ENCODE measurements around the gene INPP5F.
A peak's percentile ranks its signal among the peaks of the same experiment; 100 is the strongest.
"Not testable (repeated sequence)": the region's sequence is repeated elsewhere in the genome, so short reads cannot be mapped to it uniquely, and the experiment has no call there.

INPP5F gene

DNA sequence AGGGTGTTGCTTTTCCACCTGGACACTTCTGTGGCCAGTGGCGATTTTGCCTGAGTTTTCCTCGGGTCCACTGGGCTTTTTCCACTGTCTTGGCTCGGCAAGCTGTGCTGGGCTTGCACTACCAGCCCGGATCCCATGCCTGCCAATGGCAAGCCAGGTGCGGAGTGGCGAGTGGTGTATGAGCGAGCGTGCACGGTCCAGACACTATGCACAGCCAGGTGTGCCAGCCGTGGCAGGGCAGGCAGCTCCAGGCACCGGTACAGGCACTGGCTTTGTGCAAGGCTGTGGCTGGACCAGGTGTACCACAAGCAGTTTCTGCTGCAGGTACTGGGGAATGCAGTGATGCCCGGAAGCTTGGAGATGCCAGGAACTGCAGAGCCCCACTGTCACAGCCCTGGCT is 22.1 kb downstream of the INPP5F start:
- no peak for DNase-seq (ENCODE audit: low spot score)

DNA sequence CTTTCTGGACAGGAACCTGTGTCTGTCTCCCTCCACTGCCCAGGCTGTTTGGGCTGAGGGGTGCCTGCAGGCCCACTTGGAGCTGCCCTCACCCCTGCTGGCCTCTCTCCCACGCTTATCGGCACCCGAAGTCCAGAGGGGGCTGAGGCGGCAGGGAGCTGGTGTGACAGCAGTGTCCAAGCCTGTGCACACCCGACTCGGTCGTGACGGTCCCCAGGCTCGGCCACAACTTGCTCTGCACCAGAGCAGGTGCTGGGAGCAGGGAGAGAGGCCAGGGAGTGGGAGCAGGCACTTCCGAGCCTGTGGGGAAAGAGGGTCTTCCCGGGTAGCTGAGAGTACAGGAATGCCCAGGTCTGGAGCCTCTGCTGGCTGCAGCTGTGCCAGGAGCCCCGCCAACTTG is 23.0 kb downstream of the INPP5F start:
- DNase-seq (ENCODE audit: low spot score): no peak

DNA sequence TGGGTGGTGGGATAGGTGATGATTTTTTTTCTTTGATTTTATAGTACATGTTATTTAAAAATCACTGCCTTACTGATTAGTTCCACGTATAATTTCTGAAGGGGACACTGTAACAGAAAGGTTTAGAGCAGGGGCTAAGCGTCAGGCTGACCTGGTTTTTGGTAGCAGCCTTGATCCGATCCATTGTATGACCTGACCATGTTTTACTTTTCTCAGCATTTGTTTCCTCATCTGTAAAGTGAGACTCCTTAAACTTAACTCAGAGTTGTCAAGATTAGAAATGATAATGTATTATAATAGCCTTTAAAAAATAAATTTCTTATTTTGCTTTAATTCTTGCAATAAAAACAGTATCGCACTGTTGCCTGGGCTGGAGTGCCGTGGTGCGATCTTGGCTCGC is 23.6 kb downstream of the INPP5F start:
- no peak for DNase-seq (ENCODE audit: low spot score)

DNA sequence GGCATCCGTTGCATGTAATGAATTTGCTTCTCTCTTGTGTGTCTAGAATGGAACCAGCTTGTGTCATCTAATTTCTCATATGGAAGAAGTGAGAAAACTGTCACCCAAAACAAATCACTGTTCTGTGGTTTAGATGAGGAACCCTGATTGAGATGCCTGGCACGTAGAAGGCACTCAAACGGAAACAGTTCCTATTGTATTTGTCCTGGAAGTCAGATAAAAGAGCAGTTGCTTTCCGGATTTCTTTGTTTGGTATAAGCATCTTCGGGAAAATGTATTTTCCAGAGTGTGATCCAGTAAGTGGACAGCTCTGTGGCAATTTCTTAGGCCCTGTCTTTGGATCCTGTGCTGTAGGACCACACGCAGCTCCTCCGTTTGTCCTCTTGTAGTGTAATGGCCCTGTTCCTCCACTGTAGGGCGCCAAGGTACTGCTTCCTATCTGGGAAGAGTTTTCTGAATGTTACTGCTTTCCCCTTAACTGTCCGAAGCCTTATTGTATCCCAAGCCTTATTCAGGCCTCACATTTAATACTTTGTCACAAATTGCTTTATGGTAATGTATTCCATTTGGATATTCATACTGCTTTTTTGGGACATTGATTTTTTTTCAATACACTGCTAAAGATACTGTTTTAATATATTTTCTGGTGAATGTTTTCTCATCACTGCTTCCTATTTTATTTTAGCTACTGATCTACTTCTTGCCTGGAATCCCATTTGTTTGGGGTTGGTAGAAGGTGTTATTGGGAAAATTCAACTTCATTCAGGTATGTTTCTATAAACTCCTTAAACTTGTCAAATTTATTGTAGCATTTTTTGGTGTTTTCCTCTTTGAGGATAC is 24.8 kb downstream of the INPP5F start:
- DNase-seq (ENCODE audit: low spot score): peak; percentile 66

DNA sequence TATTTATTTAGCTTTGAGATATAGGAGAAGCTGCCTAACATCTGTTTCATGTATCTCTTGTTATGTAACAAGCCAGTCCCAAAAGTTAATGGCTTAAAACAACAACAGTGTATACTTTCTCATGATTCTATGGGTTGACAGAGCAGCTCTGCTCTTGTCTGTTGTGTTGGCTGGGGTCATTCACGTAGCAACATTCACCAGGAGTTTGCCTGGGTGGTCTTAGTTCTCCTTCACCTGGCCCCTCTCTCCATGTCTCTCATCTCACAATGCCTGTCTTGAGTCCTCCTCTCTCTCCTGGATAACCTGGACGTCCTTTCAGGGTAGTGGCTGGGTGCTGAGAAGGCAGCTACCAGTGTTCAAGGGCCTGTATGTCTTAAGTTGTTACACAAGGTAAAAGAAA is 27.5 kb downstream of the INPP5F start:
- no peak for DNase-seq (ENCODE audit: low spot score)

DNA sequence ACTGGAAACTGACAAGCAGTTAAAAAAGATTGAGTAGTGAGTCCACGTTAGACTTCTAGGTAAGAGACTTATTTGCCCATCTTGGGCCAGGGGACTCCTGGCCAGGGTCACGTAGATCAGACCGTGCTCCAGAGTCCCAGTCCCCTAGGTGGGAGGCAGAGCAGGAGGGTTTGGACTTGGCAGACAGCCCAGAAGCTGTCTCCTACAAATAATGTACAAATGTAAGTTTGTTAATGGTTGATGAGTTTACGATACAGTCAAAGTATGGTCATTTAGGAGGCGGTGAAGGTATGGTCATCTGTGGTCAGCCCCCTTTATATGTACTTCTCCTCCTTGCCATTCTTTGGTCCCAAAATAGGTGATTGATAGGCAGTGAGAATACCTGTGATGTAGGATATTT is 28.2 kb downstream of the INPP5F start:
- no peak for DNase-seq (ENCODE audit: low spot score)

DNA sequence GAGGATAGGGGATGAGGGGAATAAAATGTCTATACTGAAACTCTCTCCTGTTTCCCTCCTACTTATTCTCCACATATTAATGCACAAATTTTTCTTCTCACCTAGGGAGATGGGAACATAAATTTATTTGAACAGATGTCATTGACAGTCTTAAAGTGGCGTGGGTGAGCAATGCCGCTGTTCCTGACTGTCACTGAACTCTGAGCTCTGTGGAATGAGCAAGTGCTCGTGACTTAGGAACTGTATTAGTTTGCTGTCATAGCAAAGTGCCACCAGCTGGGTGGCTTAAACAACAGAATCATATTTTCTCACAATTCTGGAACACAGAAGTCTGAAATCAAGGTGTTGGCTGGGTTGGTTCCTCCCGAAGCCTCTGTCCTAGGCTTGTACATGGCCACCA is 29.1 kb downstream of the INPP5F start:
- DNase-seq (ENCODE audit: low spot score): no peak

DNA sequence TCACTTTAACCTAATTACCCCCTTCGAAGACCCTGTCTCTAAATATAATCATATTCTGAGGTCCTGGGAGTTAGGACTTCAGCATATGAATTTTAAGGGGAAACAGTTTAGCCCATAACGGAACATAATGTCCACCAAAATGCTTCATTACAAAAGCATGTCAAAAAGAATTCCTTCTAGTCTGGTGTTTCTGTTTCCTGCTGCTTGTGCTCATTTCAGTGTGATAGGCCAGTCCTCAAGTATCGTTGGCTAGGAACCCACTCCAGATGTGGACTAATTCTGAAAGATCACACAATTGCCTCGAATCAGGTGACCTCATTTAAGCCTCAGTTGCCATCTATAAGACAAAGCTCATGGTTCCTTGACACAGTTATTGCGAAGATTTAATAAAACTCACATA is 29.6 kb downstream of the INPP5F start:
- no peak for DNase-seq (ENCODE audit: low spot score)

DNA sequence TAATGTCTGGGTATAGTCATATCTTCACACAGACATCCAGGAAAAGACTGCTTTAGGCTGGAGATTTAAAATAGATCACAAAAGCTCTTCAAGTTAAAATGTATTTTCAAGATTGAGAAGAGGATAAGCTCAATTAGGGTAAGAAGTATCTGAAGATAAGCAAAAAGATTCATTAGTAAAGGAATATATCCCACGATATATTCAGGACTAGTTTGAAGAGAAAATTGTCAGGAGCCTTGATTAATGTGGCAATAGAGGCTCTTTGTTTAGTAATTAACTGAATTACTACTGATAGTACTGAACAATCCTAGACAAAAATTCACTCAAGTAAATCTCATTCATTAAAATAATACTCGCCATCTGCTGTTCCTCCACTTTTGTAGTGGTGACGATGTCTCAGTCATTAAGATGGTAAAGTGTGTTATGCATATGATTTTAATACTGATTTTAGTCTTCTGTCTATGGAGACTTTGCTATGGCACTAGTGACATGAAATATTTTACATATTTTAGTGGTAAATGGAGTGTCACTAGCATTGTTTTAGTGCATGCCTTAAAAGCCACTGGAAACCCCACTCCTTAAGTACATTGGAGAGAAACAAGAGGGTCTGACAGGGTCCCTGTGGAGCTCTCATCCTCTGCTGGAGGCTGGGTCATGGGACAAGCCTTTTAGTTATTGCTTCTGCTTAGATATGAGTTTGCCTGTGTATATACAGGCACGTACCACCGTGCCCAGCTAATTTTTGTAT is 32.8 kb downstream of the INPP5F start:
- DNase-seq (ENCODE audit: low spot score): no peak

DNA sequence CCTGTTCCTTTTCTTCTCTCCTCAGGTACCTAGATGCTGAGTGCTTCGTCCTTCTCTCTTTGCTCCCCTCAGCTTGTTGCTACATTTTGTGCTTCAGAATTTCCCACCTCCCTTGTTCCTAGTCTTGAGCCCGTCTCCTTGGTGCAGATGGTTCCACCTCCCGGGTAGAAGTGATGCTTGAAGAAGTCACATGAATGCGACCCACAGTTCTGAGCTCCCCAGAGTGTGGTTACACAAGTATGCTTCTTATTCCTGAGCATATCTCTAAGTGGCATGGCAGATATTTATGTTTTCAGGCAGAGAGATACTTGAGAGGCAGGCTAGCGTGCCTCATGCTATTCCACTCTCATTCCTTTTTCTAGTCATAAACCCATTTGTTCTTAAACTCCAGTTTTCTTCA is 34.0 kb downstream of the INPP5F start:
- DNase-seq (ENCODE audit: low spot score): no peak

DNA sequence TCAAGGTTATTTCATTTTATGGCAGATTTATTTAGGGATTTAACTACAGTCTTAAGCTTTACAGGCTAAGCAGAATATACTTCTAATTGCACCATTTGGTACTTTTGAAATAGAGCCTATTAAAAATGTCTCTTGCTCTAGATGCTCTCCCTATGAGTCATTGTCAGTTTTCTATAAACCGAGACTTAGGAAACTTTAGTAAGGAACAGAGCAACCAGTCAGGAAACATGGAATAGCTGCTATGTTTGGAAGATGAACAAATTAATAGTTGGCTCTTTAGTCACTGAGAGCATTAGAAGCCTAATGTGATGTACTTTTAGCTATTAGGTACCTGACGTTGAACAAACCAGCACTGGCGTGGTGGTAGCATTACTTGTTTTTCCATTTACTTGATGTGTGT is 35.3 kb downstream of the INPP5F start:
- peak; percentile 8 for DNase-seq (ENCODE audit: low spot score)

DNA sequence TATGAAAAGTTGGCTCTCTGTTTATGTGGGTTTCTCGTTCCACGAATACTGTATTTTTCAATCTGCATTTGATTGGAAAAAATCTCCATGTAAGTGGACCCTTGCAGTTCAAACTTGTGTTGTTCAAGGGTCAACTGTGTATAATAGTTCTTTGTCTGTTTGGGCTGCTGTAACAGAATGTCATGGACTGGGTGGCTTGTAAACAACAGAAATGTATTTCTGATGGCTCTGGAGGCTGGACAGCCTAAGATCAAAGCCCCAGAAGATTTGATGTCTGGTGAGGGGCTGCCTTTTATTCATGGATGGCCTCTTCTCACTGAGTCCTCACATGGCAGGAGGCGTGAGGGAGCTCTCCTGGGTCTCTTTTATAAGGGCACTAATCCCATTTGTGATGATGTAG is 36.2 kb downstream of the INPP5F start:
- DNase-seq (ENCODE audit: low spot score): no peak

DNA sequence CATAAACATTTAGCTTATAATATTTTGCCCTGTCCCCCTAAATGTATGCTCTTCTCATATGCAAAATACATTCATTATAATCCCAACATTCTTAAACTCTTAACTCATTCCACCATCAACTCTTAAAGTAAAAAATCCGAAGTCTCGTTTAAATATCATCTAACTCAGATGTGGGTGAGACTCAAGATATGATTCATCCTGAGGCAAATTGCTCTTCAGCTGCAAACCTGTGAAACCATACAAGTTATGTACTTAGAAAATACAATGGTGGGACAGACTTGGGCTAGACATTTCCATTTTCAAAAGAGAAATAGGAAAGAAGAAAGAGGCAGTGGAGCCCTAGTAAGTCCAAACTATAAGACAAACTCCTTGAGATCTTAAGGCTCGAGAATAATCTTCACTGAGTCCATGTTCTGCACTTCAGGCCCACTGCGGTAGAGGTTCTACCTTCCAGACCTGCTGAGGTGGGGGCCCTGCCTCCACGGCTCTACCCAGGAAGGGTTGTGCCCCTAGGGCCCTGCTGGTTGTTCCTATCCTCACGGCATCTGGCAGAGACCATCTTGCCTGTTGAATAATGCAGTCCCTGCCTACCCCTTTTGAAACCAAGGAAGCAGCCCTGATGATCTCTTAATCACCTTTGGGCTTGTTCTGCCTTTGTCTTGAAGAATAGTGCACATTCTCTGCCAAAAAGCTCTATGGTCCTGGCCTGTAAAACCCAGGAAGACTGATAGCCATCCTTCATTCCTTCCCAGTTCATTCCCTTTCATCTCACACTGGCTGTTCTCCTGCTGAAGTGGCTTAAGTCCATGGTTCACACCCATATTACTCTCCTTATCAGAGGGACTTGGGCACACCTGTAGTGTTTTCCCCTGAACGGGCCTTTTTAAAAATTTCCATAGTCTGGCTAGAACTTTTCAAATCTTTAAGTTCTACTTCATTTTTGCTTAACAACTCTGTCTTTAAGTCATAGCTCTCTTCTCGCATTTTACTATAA is 37.3 kb downstream of the INPP5F start:
- DNase-seq (ENCODE audit: low spot score): no peak

DNA sequence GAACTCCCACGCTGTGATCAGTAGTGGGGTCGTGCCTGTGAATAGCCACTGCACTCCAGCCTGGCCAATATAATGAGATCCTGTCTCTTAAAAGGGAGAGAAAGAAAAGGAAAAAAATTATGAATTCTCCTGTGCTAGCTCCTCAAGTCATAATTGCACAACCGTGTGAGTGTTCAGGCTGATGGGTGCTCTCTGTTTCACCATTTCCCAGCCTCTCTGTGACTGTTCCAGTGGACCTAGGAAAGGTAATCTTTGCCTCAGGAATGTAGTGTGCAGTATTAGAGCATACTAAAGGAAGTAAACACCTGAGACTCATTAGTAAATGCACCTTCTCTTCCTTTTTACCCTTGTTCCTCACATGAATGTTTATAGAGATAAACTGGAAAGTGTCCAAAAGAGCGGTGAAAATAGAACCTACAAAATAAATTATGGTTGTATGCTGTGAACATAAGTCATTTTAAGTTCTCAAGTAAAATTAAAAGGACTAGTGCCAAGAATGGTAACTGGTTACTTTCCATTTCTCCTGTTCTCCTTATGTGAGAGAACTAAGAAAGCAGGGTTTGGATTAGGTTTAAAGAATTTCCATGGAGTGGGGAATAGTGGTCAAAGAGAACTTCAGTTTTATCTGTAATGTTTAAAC is 42.7 kb downstream of the INPP5F start:
- DNase-seq (ENCODE audit: low spot score): no peak

DNA sequence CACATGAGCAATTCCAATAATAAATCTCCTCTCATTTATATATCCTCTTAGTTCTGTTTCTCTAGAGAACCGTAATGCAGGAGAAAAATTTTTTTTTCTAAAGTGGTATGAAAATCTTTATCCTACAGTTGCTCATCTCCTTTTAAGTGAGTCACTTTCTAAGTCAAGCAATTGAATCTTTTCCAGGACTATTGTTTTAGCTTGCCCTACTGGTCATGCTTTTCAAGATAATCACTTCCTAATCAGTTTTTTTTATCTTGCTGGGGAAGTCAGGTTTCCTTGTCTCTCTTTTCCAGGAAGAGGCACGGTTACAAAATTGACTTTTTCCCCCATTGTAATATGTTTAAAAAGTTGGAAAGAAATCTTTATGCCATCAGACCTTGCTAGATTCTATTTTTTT is 44.0 kb downstream of the INPP5F start:
- DNase-seq (ENCODE audit: low spot score): no peak

DNA sequence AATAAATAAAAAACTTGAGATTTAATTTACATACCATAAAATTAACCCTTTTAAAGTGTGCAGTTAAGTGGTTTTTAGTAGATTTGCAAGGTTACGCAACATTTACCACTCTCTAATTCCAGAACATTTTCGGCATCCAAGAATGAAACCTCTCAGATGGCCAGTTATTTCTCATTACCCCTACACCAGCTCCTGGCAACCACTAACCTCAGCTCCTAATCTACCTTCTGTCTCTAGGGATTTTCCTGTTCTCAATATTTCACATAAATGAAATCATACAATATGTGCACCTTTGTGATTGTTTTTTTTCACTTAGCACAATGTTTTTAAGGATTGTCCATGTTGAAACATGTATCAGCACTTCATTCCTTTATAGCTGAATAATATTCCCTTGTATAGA is 45.1 kb downstream of the INPP5F start:
- no peak for DNase-seq (ENCODE audit: low spot score)

DNA sequence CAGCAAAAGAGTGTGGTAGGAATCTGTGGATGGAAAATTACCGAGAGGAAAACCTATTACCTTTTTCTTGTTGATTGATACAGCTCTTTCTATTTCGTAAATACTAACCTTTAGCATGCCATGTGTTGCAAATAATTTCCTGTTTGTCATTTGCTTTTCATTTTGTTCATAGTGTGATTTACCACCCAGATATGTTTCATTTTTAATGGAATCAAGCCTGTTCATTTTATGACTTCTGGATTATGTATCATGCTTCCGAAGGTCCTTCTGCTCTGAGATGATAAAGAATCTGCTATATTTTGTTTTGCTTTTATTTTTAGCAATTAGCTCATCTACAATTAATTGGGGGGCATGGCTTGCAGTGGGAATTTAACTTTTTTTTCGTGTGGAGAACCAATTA is 46.5 kb downstream of the INPP5F start:
- DNase-seq (ENCODE audit: low spot score): no peak

DNA sequence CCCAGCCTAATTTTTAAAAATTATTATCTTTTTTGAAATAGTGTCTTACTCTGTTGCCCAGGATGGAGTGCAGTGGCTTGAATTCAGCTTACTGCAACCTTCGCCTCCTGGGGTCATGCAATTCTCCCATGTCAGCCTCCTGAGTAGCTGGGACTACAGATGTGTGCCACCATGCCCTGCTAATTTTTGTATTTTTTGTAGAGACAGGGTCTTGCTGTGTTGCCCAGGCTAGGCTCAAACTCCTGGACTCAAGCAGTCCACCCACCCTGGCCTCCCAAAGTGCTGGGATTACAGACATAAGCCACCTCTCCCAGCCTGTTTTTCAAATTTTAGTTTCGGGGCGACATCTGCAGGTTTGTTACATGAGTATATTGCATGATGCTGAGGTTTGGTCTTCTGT is 47.2 kb downstream of the INPP5F start:
- not testable (repeated sequence) for DNase-seq (ENCODE audit: low spot score)

DNA sequence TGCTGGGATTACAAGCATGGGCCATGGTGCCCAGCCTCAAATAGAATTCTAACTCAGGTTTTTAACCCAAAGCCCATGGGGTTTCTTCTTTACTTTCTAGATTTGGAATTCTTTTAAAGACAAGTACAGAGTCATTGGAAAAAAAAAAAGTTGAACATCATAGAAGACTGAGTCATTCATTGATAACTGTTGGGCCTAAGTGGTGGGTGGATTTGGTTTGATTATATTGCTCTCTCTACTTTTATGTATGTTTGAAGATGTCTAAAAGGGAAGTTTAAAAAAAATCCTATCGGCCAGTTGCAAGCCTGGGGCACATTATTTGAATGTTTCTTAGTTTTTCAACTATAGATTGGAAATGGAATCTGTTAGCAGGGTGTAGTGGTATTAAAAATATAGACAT is 49.7 kb downstream of the INPP5F start:
- DNase-seq (ENCODE audit: low spot score): no peak

DNA sequence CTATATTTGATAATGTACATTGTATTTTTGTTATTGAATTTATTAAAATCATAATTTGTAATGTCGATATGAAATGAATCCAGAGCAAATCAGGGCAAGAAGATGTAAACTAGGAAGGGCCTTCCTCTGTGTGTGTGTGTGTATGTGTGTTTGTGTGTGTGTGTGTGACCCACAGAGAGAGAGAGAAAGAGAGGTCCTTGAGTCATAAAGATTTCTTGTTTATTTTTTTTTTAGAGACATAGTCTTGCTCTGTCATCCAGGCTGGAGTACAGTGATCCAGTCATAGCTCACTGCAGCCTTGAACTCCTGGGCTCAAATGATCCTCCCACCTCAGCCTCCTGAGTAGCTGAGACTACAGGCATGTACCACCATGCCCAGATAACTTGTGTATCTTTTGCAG is 50.7 kb downstream of the INPP5F start:
- no peak for DNase-seq (ENCODE audit: low spot score)

DNA sequence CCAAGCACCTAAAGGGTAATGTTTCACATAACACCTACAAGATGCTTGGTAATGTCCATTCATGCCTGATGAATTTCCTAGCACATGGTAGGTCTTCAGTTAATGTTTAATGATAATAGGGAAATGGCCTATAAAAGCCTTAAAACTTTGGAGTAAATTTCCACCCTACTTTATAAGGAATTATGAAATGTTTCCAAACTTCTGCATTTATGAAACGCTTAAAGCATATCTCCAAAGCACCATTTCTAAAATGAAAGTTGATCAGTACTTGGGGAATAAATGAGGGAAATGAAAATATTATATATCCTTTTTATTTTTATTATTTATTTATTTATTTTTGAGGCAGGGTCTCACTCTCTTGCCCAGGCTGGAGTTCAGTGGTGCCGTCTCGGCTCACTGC is 51.8 kb downstream of the INPP5F start:
- no peak for DNase-seq (ENCODE audit: low spot score)

Measured in LoVo (cell line).